ENCODE measurements around the gene ARID1A. TPM values are rescaled to one million over a fixed set of nuclear protein-coding genes. Genes with fewer than 3 reads are reported as not detected.

ARID1A gene
- polyA plus RNA-seq, 3 donors = 6.6 to 84.4 (median 9.5) TPM

- Histone ChIP-seq H3K9me3 (replicated peaks in 1 of 2; ENCODE audit: control insufficient read depth in 1 of 2, insufficient read depth in 1 of 2, low read length in 2 of 2) (no peaks in the 10 kb centered on the region), H4K20me1 (ENCODE audit: insufficient read depth, low read length) (peaks cover 100% of the 10 kb centered on the region), H2AFZ (ENCODE audit: insufficient read depth, low read depth, low read length, poor library complexity, severe bottlenecking) (no peak overlapping the region), H3K4me2 (replicated peaks; ENCODE audit: extremely low read depth, low read length, poor library complexity, severe bottlenecking) (no peak overlapping the region), H3K79me2 (ENCODE audit: insufficient read depth, low read length) (peaks cover 100% of the 10 kb centered on the region), H3K4me1 (ENCODE audit: control insufficient read depth in 1 of 2, insufficient read depth in 2 of 2, low read length in 2 of 2) (peaks cover 25 to 29% of the 10 kb centered on the region in 2 donors), H3K4me3 (replicated peaks in 1 of 3; ENCODE audit: low read depth in 2 of 3, low read length in 3 of 3) (no peak overlapping the region), H3K36me3 (replicated peaks in 1 of 2; ENCODE audit: control insufficient read depth in 1 of 2, insufficient read depth in 2 of 2, low read length in 2 of 2) (peaks cover 61 to 76% of the 10 kb centered on the region in 2 donors), H3K9ac (ENCODE audit: insufficient read depth, low read length, poor library complexity, severe bottlenecking) (no peak overlapping the region), H3K27ac (ENCODE audit: low read depth in 1 of 2, low read length in 2 of 2) (no peak overlapping the region), H3K27me3 (ENCODE audit: control insufficient read depth in 2 of 2, insufficient read depth in 2 of 2, low read length in 2 of 2) (no peaks in the 10 kb centered on the region)
- H3K36me3 Mint-ChIP-seq = peaks cover 58 to 67% of the 10 kb centered on the region in 2 donors
- TF ChIP-seq CTCF (IDR thresholded peaks at IDR 0.05) = no peak
- H3K4me3 Mint-ChIP-seq = no peak overlapping the region
- WGBS (ENCODE audit: insufficient coverage) = no CpG with 5 or more reads among the region's 2 CpGs
- peak overlapping the region in 2 of 7 donors; percentile 19 to 80 for H3K27ac Mint-ChIP-seq
- peaks cover 47% of the 10 kb centered on the region for H3K4me1 Mint-ChIP-seq
- no peak for DNase-seq
- no peaks in the 10 kb centered on the region for H3K9me3 Mint-ChIP-seq
- intact Hi-C loops (cut with micrococcal nuclease) = no loop called here
- no peaks in the 10 kb centered on the region for H3K27me3 Mint-ChIP-seq (ENCODE audit: low read depth in 3 of 3)
Measured at GRCh38 chr1:26730695-26731094, 34.9 kb downstream of the ARID1A start.

- Histone ChIP-seq H4K20me1 (ENCODE audit: insufficient read depth, low read length) (peaks cover 99% of the 10 kb centered on the region), H3K9me3 (replicated peaks in 1 of 2; ENCODE audit: control insufficient read depth in 1 of 2, insufficient read depth in 1 of 2, low read length in 2 of 2) (no peaks in the 10 kb centered on the region), H3K4me3 (replicated peaks in 1 of 3; ENCODE audit: low read depth in 2 of 3, low read length in 3 of 3) (no peak overlapping the region), H2AFZ (ENCODE audit: insufficient read depth, low read depth, low read length, poor library complexity, severe bottlenecking) (no peak overlapping the region), H3K27ac (ENCODE audit: low read depth in 1 of 2, low read length in 2 of 2) (no peak overlapping the region), H3K27me3 (ENCODE audit: control insufficient read depth in 2 of 2, insufficient read depth in 2 of 2, low read length in 2 of 2) (no peaks in the 10 kb centered on the region), H3K4me1 (ENCODE audit: control insufficient read depth in 1 of 2, insufficient read depth in 2 of 2, low read length in 2 of 2) (peaks cover 24 to 25% of the 10 kb centered on the region in 2 donors), H3K36me3 (replicated peaks in 1 of 2; ENCODE audit: control insufficient read depth in 1 of 2, insufficient read depth in 2 of 2, low read length in 2 of 2) (peaks cover 66 to 83% of the 10 kb centered on the region in 2 donors), H3K9ac (ENCODE audit: insufficient read depth, low read length, poor library complexity, severe bottlenecking) (no peak overlapping the region), H3K79me2 (ENCODE audit: insufficient read depth, low read length) (peaks cover 99% of the 10 kb centered on the region), H3K4me2 (replicated peaks; ENCODE audit: extremely low read depth, low read length, poor library complexity, severe bottlenecking) (no peak overlapping the region)
- Mint-ChIP-seq H3K27ac (peak overlapping the region in 5 of 7 donors; percentile 4 to 88 (median 65)), H3K36me3 (peaks cover 59 to 74% of the 10 kb centered on the region in 2 donors), H3K4me3 (no peak overlapping the region), H3K4me1 (peaks cover 44% of the 10 kb centered on the region), H3K9me3 (no peaks in the 10 kb centered on the region), H3K27me3 (ENCODE audit: low read depth in 3 of 3) (no peaks in the 10 kb centered on the region)
- 90% methylated on average over 7 of the region's 11 CpGs for WGBS (ENCODE audit: insufficient coverage)
- intact Hi-C loops (cut with micrococcal nuclease) = no loop called here
- DNase-seq = no peak
- no peak for TF ChIP-seq CTCF (IDR thresholded peaks at IDR 0.05)
Measured at GRCh38 chr1:26731233-26731902, 35.6 kb downstream of the ARID1A start.
